Measurements from ENCODE around the gene CACNB4.
"Not testable (repeated sequence)": the region's sequence is repeated elsewhere in the genome, so short reads cannot be mapped to it uniquely, and the experiment has no call there.

CACNB4 gene

GRCh38 chr2:152095146-152095545 is 3.7 kb downstream of the CACNB4 start:
- peaks cover 26% of the 10 kb centered on the region for H3K4me1 Mint-ChIP-seq
- no peak overlapping the region for H3K27ac Mint-ChIP-seq
- H3K4me3 Mint-ChIP-seq: no peak overlapping the region
- peaks cover 48% of the 10 kb centered on the region for H3K27me3 Mint-ChIP-seq (ENCODE audit: low read depth)
- TF ChIP-seq, protein P1, sequence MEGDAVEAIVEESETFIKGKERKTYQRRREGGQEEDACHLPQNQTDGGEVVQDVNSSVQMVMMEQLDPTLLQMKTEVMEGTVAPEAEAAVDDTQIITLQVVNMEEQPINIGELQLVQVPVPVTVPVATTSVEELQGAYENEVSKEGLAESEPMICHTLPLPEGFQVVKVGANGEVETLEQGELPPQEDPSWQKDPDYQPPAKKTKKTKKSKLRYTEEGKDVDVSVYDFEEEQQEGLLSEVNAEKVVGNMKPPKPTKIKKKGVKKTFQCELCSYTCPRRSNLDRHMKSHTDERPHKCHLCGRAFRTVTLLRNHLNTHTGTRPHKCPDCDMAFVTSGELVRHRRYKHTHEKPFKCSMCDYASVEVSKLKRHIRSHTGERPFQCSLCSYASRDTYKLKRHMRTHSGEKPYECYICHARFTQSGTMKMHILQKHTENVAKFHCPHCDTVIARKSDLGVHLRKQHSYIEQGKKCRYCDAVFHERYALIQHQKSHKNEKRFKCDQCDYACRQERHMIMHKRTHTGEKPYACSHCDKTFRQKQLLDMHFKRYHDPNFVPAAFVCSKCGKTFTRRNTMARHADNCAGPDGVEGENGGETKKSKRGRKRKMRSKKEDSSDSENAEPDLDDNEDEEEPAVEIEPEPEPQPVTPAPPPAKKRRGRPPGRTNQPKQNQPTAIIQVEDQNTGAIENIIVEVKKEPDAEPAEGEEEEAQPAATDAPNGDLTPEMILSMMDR (IDR thresholded peaks at IDR 0.05; ENCODE audit: unreplicated experiment in 3 of 3): no peak
- no peaks in the 10 kb centered on the region for H3K9me3 Mint-ChIP-seq
- no peaks in the 10 kb centered on the region for H3K36me3 Mint-ChIP-seq (ENCODE audit: low read depth)

GRCh38 chr2:152094014-152094413 is 4.8 kb downstream of the CACNB4 start:
- Mint-ChIP-seq H3K36me3 (ENCODE audit: low read depth) (no peaks in the 10 kb centered on the region), H3K4me3 (no peak overlapping the region), H3K27me3 (ENCODE audit: low read depth) (peaks cover 36% of the 10 kb centered on the region), H3K27ac (no peak overlapping the region), H3K9me3 (no peaks in the 10 kb centered on the region), H3K4me1 (peaks cover 18% of the 10 kb centered on the region)
- TF ChIP-seq, protein P1 (IDR thresholded peaks at IDR 0.05; ENCODE audit: unreplicated experiment in 3 of 3): no peak

DNA sequence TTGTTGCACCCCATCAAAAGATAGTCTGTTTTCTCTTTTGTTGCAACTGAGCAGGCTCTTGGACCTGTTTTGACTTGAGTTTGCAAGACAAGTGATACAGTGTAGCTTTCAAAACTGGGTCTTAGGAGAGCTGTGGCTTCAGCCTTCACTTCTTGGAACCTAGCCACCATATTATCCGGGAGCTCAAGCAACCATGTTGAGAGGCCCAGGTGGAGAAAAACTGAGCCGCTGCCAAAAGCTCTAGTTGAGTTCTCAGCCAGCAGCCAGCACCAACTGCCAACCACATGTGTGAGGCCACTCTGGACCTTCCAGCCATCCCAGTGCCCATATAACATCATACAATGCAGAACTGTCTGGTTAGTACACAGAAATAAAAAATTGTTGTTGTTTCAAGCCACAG is 5.4 kb downstream of the CACNB4 start:
- Mint-ChIP-seq H3K4me1 (peaks cover 18% of the 10 kb centered on the region), H3K27ac (no peak overlapping the region), H3K9me3 (no peaks in the 10 kb centered on the region), H3K27me3 (ENCODE audit: low read depth) (peaks cover 36% of the 10 kb centered on the region), H3K36me3 (ENCODE audit: low read depth) (no peaks in the 10 kb centered on the region), H3K4me3 (no peak overlapping the region)
- TF ChIP-seq, protein P1 (IDR thresholded peaks at IDR 0.05; ENCODE audit: unreplicated experiment in 3 of 3): no peak

DNA sequence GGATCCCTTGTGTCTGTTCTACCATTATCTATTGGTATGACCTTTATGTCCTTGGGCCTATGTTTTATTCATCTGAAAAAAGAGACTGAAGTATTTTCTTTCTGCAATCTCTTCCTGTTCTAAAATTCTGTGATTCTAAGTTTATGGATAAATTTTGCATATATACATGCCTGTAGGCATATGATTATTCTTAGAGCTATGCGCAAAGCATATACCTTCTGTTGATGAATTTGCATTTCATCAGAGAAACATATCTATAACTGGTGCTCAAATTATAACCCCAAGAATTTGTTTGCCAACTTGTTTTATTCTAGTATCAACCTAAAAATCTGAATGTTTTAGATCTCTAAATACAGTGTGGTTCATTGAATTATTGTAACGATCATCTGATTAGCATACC is 6.7 kb downstream of the CACNB4 start:
- H3K9me3 Mint-ChIP-seq: no peaks in the 10 kb centered on the region
- TF ChIP-seq, protein P1 (IDR thresholded peaks at IDR 0.05; ENCODE audit: unreplicated experiment in 3 of 3): no peak
- no peaks in the 10 kb centered on the region for H3K36me3 Mint-ChIP-seq (ENCODE audit: low read depth)
- peaks cover 23% of the 10 kb centered on the region for H3K27me3 Mint-ChIP-seq (ENCODE audit: low read depth)
- H3K4me1 Mint-ChIP-seq: peaks cover 10% of the 10 kb centered on the region
- no peak overlapping the region for H3K27ac Mint-ChIP-seq
- no peak overlapping the region for H3K4me3 Mint-ChIP-seq

- H3K27me3 Mint-ChIP-seq (ENCODE audit: low read depth): peaks cover 17% of the 10 kb centered on the region
- not testable (repeated sequence) for H3K36me3 Mint-ChIP-seq (ENCODE audit: low read depth); H3K9me3 Mint-ChIP-seq; H3K27ac Mint-ChIP-seq; H3K4me3 Mint-ChIP-seq
- H3K4me1 Mint-ChIP-seq: peaks cover 15% of the 10 kb centered on the region
These were observed 8.1 kb downstream of the CACNB4 start for GRCh38 chr2:152090726-152091125.

- Mint-ChIP-seq H3K36me3 (ENCODE audit: low read depth) (no peaks in the 10 kb centered on the region), H3K4me3 (no peak overlapping the region), H3K27me3 (ENCODE audit: low read depth) (peaks cover 8% of the 10 kb centered on the region), H3K9me3 (no peaks in the 10 kb centered on the region), H3K4me1 (peaks cover 9% of the 10 kb centered on the region), H3K27ac (no peak overlapping the region)
- TF ChIP-seq, protein P1 (IDR thresholded peaks at IDR 0.05; ENCODE audit: unreplicated experiment in 3 of 3): no peak
These were observed 9.6 kb downstream of the CACNB4 start for GRCh38 chr2:152089238-152089637.
